ENCODE data around the gene DMBX1. TPM values are rescaled to one million over a fixed set of nuclear protein-coding genes. Genes with fewer than 3 reads are reported as not detected.
A peak's percentile ranks its signal among the peaks of the same experiment; 100 is the strongest.

The DMBX1 gene
- total and polyA plus RNA-seq, 7 donors: not detected

GRCh38 chr1:46476673-46477072 lies 13.0 kb upstream of the DMBX1 start:
- Histone ChIP-seq H3K4me1 (no peaks in the 10 kb centered on the region), H3K27ac (no peak overlapping the region), H3K27me3 (peaks cover 7 to 79% (median 25%) of the 10 kb centered on the region in 3 donors), H3K9me3 (no peaks in the 10 kb centered on the region), H3K4me3 (no peak overlapping the region), H3K36me3 (no peaks in the 10 kb centered on the region)
- DNase-seq: no peak
- TF ChIP-seq, protein P1, sequence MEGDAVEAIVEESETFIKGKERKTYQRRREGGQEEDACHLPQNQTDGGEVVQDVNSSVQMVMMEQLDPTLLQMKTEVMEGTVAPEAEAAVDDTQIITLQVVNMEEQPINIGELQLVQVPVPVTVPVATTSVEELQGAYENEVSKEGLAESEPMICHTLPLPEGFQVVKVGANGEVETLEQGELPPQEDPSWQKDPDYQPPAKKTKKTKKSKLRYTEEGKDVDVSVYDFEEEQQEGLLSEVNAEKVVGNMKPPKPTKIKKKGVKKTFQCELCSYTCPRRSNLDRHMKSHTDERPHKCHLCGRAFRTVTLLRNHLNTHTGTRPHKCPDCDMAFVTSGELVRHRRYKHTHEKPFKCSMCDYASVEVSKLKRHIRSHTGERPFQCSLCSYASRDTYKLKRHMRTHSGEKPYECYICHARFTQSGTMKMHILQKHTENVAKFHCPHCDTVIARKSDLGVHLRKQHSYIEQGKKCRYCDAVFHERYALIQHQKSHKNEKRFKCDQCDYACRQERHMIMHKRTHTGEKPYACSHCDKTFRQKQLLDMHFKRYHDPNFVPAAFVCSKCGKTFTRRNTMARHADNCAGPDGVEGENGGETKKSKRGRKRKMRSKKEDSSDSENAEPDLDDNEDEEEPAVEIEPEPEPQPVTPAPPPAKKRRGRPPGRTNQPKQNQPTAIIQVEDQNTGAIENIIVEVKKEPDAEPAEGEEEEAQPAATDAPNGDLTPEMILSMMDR (IDR thresholded peaks at IDR 0.05): no peak
- TF ChIP-seq POLR2A (IDR thresholded peaks at IDR 0.05) (no peak), POLR2AphosphoS5 (IDR thresholded peaks at IDR 0.05) (no peak), EP300 (IDR thresholded peaks at IDR 0.05) (no peak)
- intact Hi-C loops (cut with DNase I): loop anchor here (2.0 kb wide), 1 partner anchor 52 kb away; no protein-coding TSS in a partner anchor
- 86 to 88% methylated on average over 2 of the region's 2 CpGs for WGBS, 2 donors

DNA sequence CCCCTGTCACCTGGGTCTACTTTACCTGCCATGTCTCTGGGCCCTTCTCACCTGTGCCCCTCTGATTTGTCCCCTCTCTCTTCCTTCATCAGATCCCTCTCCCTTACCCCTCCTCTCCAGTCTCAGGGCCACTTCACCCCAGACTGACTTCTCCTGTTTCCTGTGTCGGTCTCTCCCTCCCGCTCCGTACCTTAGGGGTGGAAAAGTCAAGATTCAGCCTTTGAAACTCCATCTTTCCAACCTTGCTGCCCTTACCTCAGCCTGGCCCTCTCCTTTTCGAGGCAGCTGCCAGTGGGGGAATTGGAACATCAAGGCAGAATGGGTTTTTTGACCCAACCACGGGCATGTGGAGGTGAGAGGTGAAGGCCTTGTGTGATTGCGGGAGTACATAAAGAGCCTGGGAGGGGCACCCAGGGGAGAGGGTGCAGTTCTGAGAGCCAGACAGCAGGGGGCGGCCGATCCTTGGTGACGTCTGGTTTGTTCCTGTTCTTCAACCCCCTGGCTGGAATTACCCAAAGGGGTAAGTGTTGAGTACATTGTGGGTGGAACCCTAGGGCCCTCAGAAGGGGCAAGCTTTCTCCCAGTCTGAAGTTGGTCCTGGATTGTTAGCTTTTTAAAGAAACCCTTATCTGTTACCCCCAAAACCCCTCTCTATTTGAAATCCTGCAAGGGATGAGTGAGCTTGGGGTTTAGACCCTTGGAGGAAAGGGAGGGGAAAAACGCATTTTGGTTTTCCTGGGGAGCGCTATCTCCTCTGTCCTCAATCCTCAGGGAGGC lies 12.3 kb upstream of the DMBX1 start:
- WGBS, 2 donors: 36 to 38% methylated on average over 11 of the region's 11 CpGs
- peak; percentile 80 for DNase-seq
- intact Hi-C loops (cut with DNase I): loop anchor here (2.0 kb wide), 1 partner anchor 51 kb away; no protein-coding TSS in a partner anchor
- Histone ChIP-seq H3K27ac (no peak overlapping the region), H3K27me3 (peaks cover 7 to 80% (median 25%) of the 10 kb centered on the region in 3 donors), H3K9me3 (no peaks in the 10 kb centered on the region), H3K36me3 (no peaks in the 10 kb centered on the region), H3K4me3 (no peak overlapping the region), H3K4me1 (no peaks in the 10 kb centered on the region)
- TF ChIP-seq, protein P1 (IDR thresholded peaks at IDR 0.05): peak; percentile 40 to 82 (median 74)
- TF ChIP-seq POLR2AphosphoS5 (IDR thresholded peaks at IDR 0.05): no peak

DNA sequence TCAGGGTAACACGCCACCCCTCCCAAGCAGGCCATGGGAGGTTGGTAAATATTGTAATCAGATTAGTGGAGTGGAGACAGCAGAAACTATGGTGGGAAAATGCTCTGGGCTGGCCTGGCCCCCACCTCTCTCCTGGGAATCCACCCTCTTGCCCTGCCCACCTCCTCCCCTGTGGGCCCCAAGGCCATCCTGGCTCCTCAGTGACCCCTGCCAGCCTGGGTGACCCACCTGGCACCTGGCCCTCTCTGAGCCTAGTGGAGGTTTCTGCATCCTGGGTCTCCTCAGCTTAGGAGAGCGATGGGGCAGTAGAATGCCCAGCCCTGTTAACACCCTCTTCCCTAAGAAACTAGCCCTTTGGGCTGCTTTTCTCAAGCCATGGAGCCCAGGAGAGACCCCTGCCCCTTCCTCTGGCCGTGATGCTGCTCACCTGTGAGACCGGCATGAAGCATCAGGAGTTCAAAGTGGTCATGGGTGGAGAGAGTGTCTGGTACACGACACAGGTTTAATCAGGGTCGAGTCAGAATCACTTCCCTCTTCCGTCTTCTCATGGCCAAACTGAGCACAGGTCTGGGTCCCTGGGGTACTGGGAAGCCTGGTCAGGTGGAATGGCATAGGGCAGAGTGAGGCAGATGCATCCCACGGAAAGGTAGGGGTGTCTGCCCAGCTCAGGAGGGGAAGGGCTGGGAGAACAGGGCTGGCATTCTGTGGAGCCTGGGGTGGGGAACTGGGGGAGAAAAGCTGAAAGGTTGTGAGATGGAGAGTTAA lies 10.7 kb upstream of the DMBX1 start:
- TF ChIP-seq POLR2AphosphoS5 (IDR thresholded peaks at IDR 0.05) (no peak), POLR2A (IDR thresholded peaks at IDR 0.05) (no peak), EP300 (IDR thresholded peaks at IDR 0.05) (no peak)
- TF ChIP-seq, protein P1 (IDR thresholded peaks at IDR 0.05): no peak
- Histone ChIP-seq H3K27ac (no peak overlapping the region), H3K4me1 (no peaks in the 10 kb centered on the region), H3K27me3 (peaks cover 7 to 81% (median 25%) of the 10 kb centered on the region in 3 donors), H3K36me3 (no peaks in the 10 kb centered on the region), H3K9me3 (no peaks in the 10 kb centered on the region), H3K4me3 (no peak overlapping the region)
- no peak for DNase-seq
- intact Hi-C loops (cut with DNase I): no loop called here
- 71 to 77% methylated on average over 8 of the region's 8 CpGs for WGBS, 2 donors

DNA sequence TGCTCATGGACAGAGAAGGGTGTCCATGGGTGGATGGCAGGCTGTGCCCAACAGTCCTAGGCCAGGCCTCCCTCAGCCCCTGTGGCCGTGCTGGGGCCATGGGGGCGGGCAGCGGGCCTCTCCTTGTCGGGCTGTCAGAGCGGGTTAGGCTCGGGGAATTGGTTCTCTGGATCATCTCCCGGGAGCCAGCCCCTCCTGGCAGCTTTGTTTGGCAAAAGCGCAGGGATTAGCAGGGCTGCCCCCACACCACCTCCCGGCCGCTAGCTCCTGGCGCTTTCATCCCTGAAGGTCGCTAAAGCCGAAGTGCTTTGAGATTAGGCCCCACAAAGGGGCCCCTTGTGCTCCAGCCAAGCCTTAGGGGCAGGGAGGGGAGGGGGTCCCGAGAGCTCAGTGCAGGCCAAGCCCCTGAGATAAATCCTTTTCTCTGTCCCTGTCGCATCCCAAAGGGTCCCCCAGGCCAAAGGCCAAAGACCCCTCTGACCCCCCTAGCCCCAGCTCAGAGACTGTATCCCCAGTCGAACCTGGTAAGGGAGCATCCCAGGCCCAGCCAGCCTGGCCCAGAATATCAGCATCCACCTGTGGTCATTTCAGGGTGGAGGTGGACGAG lies 9.8 kb upstream of the DMBX1 start:
- intact Hi-C loops (cut with DNase I): no loop called here
- no peak overlapping the region for H3K4me3 ChIP-seq
- TF ChIP-seq POLR2A (IDR thresholded peaks at IDR 0.05) (no peak), POLR2AphosphoS5 (IDR thresholded peaks at IDR 0.05) (no peak), EP300 (IDR thresholded peaks at IDR 0.05) (no peak)
- H3K27me3 ChIP-seq: peaks cover 4 to 78% (median 28%) of the 10 kb centered on the region in 3 donors
- DNase-seq: no peak
- H3K36me3 ChIP-seq: no peaks in the 10 kb centered on the region
- H3K27ac ChIP-seq: no peak overlapping the region
- 60 to 75% methylated on average over 17 of the region's 17 CpGs for WGBS, 2 donors
- no peaks in the 10 kb centered on the region for H3K9me3 ChIP-seq
- no peaks in the 10 kb centered on the region for H3K4me1 ChIP-seq

All from sigmoid colon (tissue), 7 donors.